Fibroblast of lung (primary cell): ENCODE data around the gene PEPD.

Source experiments
- CTCF ChIP-seq, 2 donors: IDR thresholded peaks in 1 of 2; conservative IDR thresholded peaks in 1 of 2; 1 replicate in 1 of 2; 2 replicates in 1 of 2; pipeline ENCODE4 v1.5.1; 2011 to 2012; ENCODE audit warnings: low read length in 2 of 2, control low read depth in 1 of 2, inconsistent platforms in 1 of 2, low read depth in 1 of 2, mild to moderate bottlenecking in 1 of 2
- EZH2 ChIP-seq: IDR thresholded peaks from 2 replicates; pipeline ENCODE4 v1.5.1; 2012; ENCODE audit warnings: low read length, control low read depth, mild to moderate bottlenecking; ENCODE audit errors: missing control alignments

- TF ChIP-seq CTCF (conservative IDR thresholded peaks at IDR 0.05 in 1 of 2, IDR thresholded peaks at IDR 0.05 in 1 of 2; ENCODE audit: low read depth in 1 of 2, low read length in 2 of 2) (no peak), EZH2 (no peak)
These were observed 76.8 kb downstream of the PEPD start for GRCh38 chr19:33444562-33445441.
